IMR-90 (cell line): Measurements from ENCODE around the gene COX10. TPM values are rescaled to one million over a fixed set of nuclear protein-coding genes. Genes with fewer than 3 reads are reported as not detected.

Source experiments
- ATAC-seq: fragments of 200-7000 bp; cut with Tn5 transposase; 2 replicates; pipeline ENCODE4 v1.9.1; 2020; ENCODE audit warnings: low read depth, mild to moderate bottlenecking, moderate library complexity
- BruUV-seq: library from RNA; stranded (reverse); fragments of 400-500 nt; replicated peaks from 2 replicates; lab custom pipeline; 2021; lab: Mats Ljungman, UMichigan
- CTCF ChIA-PET: fragments of 300-600 bp; formaldehyde crosslinking; extraction: SDS; loops from one replicate; lab custom pipeline; 2021; ENCODE audit warnings: antibody characterized with exemption; lab: Yijun Ruan, JAX
- POLR2A ChIA-PET: fragments of 300-600 bp; sonication (Branson Sonifier 250); formaldehyde crosslinking; loops from one replicate; lab custom pipeline; 2022; ENCODE audit warnings: antibody characterized with exemption; ENCODE audit not compliant: unreplicated experiment; lab: Charles Lee
- DNase-seq: peaks from one replicate; pipeline ENCODE4 v3.0.0; 2013
- H2AFZ ChIP-seq: replicated peaks from 2 replicates; pipeline ENCODE3; 2013; ENCODE audit warnings: low read length, mild to moderate bottlenecking; ENCODE audit not compliant: poor library complexity
- H2AK5ac ChIP-seq: 2 replicates; pipeline ENCODE4 v1.6.1; 2013; ENCODE audit warnings: low read depth, low read length, inconsistent platforms
- H2AK9ac ChIP-seq: replicated peaks from 2 replicates; pipeline ENCODE3; 2013; ENCODE audit warnings: mild to moderate bottlenecking, low read depth, low read length, moderate library complexity; ENCODE audit not compliant: poor library complexity
- H2BK120ac ChIP-seq: 2 replicates; pipeline ENCODE4 v1.6.1; 2013; ENCODE audit warnings: low read depth, low read length, inconsistent platforms
- H2BK15ac ChIP-seq: 3 replicates; pipeline ENCODE4 v1.6.1; 2013; ENCODE audit warnings: low read depth, low read length, inconsistent platforms
- H2BK20ac ChIP-seq: 2 replicates; pipeline ENCODE4 v1.6.1; 2013; ENCODE audit warnings: low read depth, mild to moderate bottlenecking, inconsistent platforms, low read length, moderate library complexity
- H2BK5ac ChIP-seq: 2 replicates; pipeline ENCODE4 v1.6.1; 2013; ENCODE audit warnings: mild to moderate bottlenecking, low read depth, low read length, inconsistent platforms; ENCODE audit not compliant: poor library complexity, severe bottlenecking
- H3K14ac ChIP-seq: replicated peaks from 2 replicates; pipeline ENCODE4 v1.6.1; 2013; ENCODE audit warnings: low read depth, low read length, inconsistent platforms
- H3K18ac ChIP-seq: 2 replicates; pipeline ENCODE4 v1.6.1; 2013; ENCODE audit warnings: low read depth, low read length, control low read depth
- H3K23ac ChIP-seq: 2 replicates; pipeline ENCODE4 v1.6.1; 2013; ENCODE audit warnings: low read depth, low read length, inconsistent platforms
- H3K27ac ChIP-seq: 2 replicates; pipeline ENCODE4 v1.5.1; 2013; ENCODE audit warnings: mild to moderate bottlenecking, control low read depth, low read length; ENCODE audit not compliant: insufficient read depth
- H3K27me3 ChIP-seq: 2 replicates; pipeline ENCODE4 v1.6.1; 2013; ENCODE audit warnings: low read length; ENCODE audit not compliant: control insufficient read depth, insufficient read depth
- H3K36me3 ChIP-seq: 2 replicates; pipeline ENCODE4 v1.6.1; 2013; ENCODE audit warnings: low read length, mixed read lengths; ENCODE audit not compliant: control insufficient read depth, insufficient read depth
- H3K4ac ChIP-seq: 2 replicates; pipeline ENCODE4 v1.6.1; 2013; ENCODE audit warnings: low read depth, low read length, inconsistent platforms
- H3K4me1 ChIP-seq: 2 replicates; pipeline ENCODE4 v1.6.1; 2013; ENCODE audit warnings: low read length, mixed read lengths; ENCODE audit not compliant: control insufficient read depth, insufficient read depth
- H3K4me2 ChIP-seq: 2 replicates; pipeline ENCODE4 v1.6.1; 2013; ENCODE audit warnings: low read depth, mild to moderate bottlenecking, control low read depth, low read length, moderate library complexity
- H3K4me3 ChIP-seq: 2 replicates; pipeline ENCODE4 v1.5.1; 2013; ENCODE audit warnings: low read depth, mild to moderate bottlenecking, control low read depth, low read length, moderate library complexity; ENCODE audit not compliant: insufficient read depth
- H3K56ac ChIP-seq: 2 replicates; pipeline ENCODE4 v1.6.1; 2013; ENCODE audit warnings: low read length, inconsistent platforms; ENCODE audit not compliant: insufficient read depth; ENCODE audit errors: extremely low read depth
- H3K79me1 ChIP-seq, 2 experiments: 2 replicates each; pipeline ENCODE4 v1.6.1; 2013; ENCODE audit warnings: low read length in 2 of 2, inconsistent platforms in 1 of 2, low read depth in 1 of 2
- H3K9ac ChIP-seq: 2 replicates; pipeline ENCODE4 v1.6.1; 2013; ENCODE audit warnings: low read depth, low read length, control low read depth
- H3K9me1 ChIP-seq: 2 replicates; pipeline ENCODE4 v1.6.1; 2013; ENCODE audit warnings: low read length, inconsistent platforms; ENCODE audit not compliant: insufficient read depth
- H3K9me3 ChIP-seq: 2 replicates; pipeline ENCODE4 v1.6.1; 2013; ENCODE audit warnings: low read length; ENCODE audit not compliant: control insufficient read depth, insufficient read depth
- H4K20me1 ChIP-seq: 2 replicates; pipeline ENCODE4 v1.6.1; 2013; ENCODE audit warnings: low read length, inconsistent platforms; ENCODE audit not compliant: insufficient read depth
- H4K5ac ChIP-seq: 2 replicates; pipeline ENCODE4 v1.6.1; 2013; ENCODE audit warnings: mild to moderate bottlenecking, low read depth, low read length, control low read depth
- H4K8ac ChIP-seq, 2 experiments: 2 replicates each; pipeline ENCODE4 v1.6.1; 2013; ENCODE audit warnings: low read depth in 2 of 2, low read length in 2 of 2, control low read depth in 1 of 2, inconsistent platforms in 1 of 2
- H4K91ac ChIP-seq: 2 replicates; pipeline ENCODE4 v1.6.1; 2013; ENCODE audit warnings: low read depth, low read length, inconsistent platforms; ENCODE audit not compliant: insufficient read depth
- BHLHE40 ChIP-seq: fragments of 150-350 bp; IDR thresholded peaks from 2 replicates; pipeline ENCODE4 v1.6.1; 2016; ENCODE audit warnings: mild to moderate bottlenecking, low read depth, low read length
- CEBPB ChIP-seq: IDR thresholded peaks from 2 replicates; pipeline ENCODE4 v1.6.1; 2012; ENCODE audit warnings: low read depth, low read length, improper control_type of control experiment
- CHD1 ChIP-seq: IDR thresholded peaks from 2 replicates; pipeline ENCODE4 v1.6.1; 2012; ENCODE audit warnings: low read depth, low read length, improper control_type of control experiment
- CTCF ChIP-seq: conservative IDR thresholded peaks from 2 replicates; pipeline ENCODE4 v1.5.1; 2012; ENCODE audit warnings: mild to moderate bottlenecking, low read depth, low read length, improper control_type of control experiment
- ELK1 ChIP-seq: fragments of 150-350 bp; IDR thresholded peaks from 2 replicates; pipeline ENCODE4 v1.6.1; 2016; ENCODE audit warnings: low read depth, mild to moderate bottlenecking, low read length, moderate library complexity, borderline replicate concordance
- FOS ChIP-seq: fragments of 150-350 bp; IDR thresholded peaks from 2 replicates; pipeline ENCODE4 v1.6.1; 2016; ENCODE audit warnings: low read depth, low read length
- MAFK ChIP-seq: IDR thresholded peaks from 2 replicates; pipeline ENCODE4 v1.6.1; 2012; ENCODE audit warnings: low read depth, low read length, improper control_type of control experiment
- MAZ ChIP-seq: IDR thresholded peaks from 2 replicates; pipeline ENCODE4 v1.6.1; 2012; ENCODE audit warnings: low read depth, mild to moderate bottlenecking, low read length, improper control_type of control experiment, moderate library complexity, borderline replicate concordance
- MXI1 ChIP-seq: IDR thresholded peaks from 2 replicates; pipeline ENCODE4 v1.6.1; 2012; ENCODE audit warnings: low read depth, mild to moderate bottlenecking, low read length, moderate library complexity, borderline replicate concordance
- NFE2L2 ChIP-seq: fragments of 150-350 bp; IDR thresholded peaks from 2 replicates; pipeline ENCODE4 v1.6.1; 2016; ENCODE audit warnings: low read depth, mild to moderate bottlenecking, low read length
- POLR2A ChIP-seq: IDR thresholded peaks from 2 replicates; pipeline ENCODE4 v1.6.1; 2012; ENCODE audit warnings: mild to moderate bottlenecking, low read depth, low read length
- RAD21 ChIP-seq: IDR thresholded peaks from 2 replicates; pipeline ENCODE4 v1.6.1; 2012; ENCODE audit warnings: low read length, improper control_type of control experiment
- RCOR1 ChIP-seq: IDR thresholded peaks from 2 replicates; pipeline ENCODE4 v1.6.1; 2012; ENCODE audit warnings: mild to moderate bottlenecking, low read length, improper control_type of control experiment; ENCODE audit not compliant: insufficient replicate concordance
- RFX5 ChIP-seq: IDR thresholded peaks from 2 replicates; pipeline ENCODE4 v1.8.0; 2012; ENCODE audit warnings: low read depth, mild to moderate bottlenecking, low read length, moderate library complexity
- SMC3 ChIP-seq: fragments of 150-350 bp; IDR thresholded peaks from 2 replicates; pipeline ENCODE4 v1.6.1; 2016; ENCODE audit warnings: low read depth, mild to moderate bottlenecking, antibody characterized with exemption, low read length, moderate library complexity
- USF2 ChIP-seq: fragments of 150-350 bp; IDR thresholded peaks from 2 replicates; pipeline ENCODE4 v1.6.1; 2017; ENCODE audit warnings: mild to moderate bottlenecking, antibody characterized with exemption, low read length, low read depth
- WGBS, 2 experiments: methylation state at CpG; one replicate each; pipeline versions ENCODE4 v1.1.5 to v1.1.7; 2013; ENCODE audit warnings: missing lambda C conversion rate in 2 of 2; ENCODE audit not compliant: insufficient read length in 1 of 2; ENCODE audit errors: extremely low coverage in 2 of 2; 5-methylcytosine and 5-hydroxymethylcytosine counted together
- dilution Hi-C: fragments of 300-500 bp; cut with HindIII; formaldehyde crosslinking; loops from one replicate; pipeline ENCODE4 v1.14.3; 2018; ENCODE audit warnings: low sequenced_read_pairs; ENCODE audit not compliant: unreplicated experiment
- in situ Hi-C: fragments of 300-500 bp; cut with MboI; formaldehyde crosslinking; loops from 3 replicates; pipeline ENCODE4 v1.14.3; 2019; ENCODE audit warnings: low sequenced_read_pairs, inconsistent platforms, mixed read lengths
- intact Hi-C: fragments of 100-400 bp; cut with micrococcal nuclease; formaldehyde crosslinking; loops from 2 replicates; pipeline ENCODE4 v1.10.0; 2022
- polyA plus RNA-seq, 3 experiments: library from polyadenylated mRNA; depleted of rRNA; stranded (reverse); fragments of >200 nt; gene quantifications; 2 replicates each; pipeline ENCODE4 v1.2.3, GENCODE V29; 2012; ENCODE audit warnings: low replicate concordance in 1 of 3
- total RNA-seq: library from RNA; depleted of rRNA; stranded (reverse); fragments of >200 nt; gene quantifications from 2 replicates; pipeline ENCODE4 v1.2.3, GENCODE V29; 2012

COX10 gene
- total and polyA plus RNA-seq, 2 of the 4 experiments (the other 2 are of a cell fraction), result 15.4 to 16.1 TPM

DNA sequence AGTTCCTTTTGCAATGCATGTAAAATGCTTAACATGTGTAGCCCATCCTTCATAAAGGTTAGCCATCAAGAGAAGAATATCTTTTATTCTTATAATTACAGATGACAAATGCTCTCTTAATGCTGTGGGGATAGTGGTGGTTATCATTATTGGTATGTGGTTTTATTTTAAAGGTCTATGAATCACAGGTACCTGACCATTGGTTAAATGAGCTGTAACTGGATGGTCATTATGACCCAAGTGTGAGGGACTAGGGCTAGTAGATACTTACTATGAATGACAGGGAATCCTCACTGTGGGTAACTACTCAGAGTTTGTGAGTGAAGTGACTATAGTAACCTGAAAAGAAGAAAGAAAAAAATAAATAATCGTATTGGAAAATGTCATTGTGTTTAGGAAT is 88.5 kb downstream of the COX10 start:
- Histone ChIP-seq H3K23ac (no peak overlapping the region), H3K27me3 (no peaks in the 10 kb centered on the region), H2BK5ac (no peak overlapping the region), H3K18ac (no peak overlapping the region), H3K14ac (no peak overlapping the region), H3K4me2 (no peak overlapping the region), H2BK120ac (no peak overlapping the region), H2AFZ (no peak overlapping the region), H3K36me3 (no peaks in the 10 kb centered on the region), H3K79me1 (peaks cover 2 to 11% of the 10 kb centered on the region in 2 experiments; a peak in 2 of 4 replicates), H4K20me1 (no peaks in the 10 kb centered on the region), H2AK9ac (no peak overlapping the region), H3K4ac (no peak overlapping the region), H3K4me1 (peaks cover 5% of the 10 kb centered on the region), H3K9me3 (no peaks in the 10 kb centered on the region), H4K5ac (no peak overlapping the region), H4K8ac (no peak overlapping the region), H2AK5ac (no peak overlapping the region), H3K27ac (no peak overlapping the region), H3K9ac (no peak overlapping the region), H2BK20ac (no peak overlapping the region), H4K91ac (no peak overlapping the region), H2BK15ac (no peak overlapping the region), H3K4me3 (no peak overlapping the region), H3K9me1 (no peaks in the 10 kb centered on the region; the same call in 1 of the 2 replicates), H3K56ac (no peak overlapping the region)
- ChIA-PET CTCF (no interaction called here), POLR2A (no interaction called here)
- TF ChIP-seq CTCF, result no peak
- no peak for TF ChIP-seq FOS
- TF ChIP-seq RCOR1, result no peak
- no peak for TF ChIP-seq MAFK
- no peak for TF ChIP-seq CEBPB
- TF ChIP-seq RFX5, result no peak
- TF ChIP-seq BHLHE40, result no peak
- TF ChIP-seq ELK1, result no peak
- TF ChIP-seq SMC3, result no peak
- no peak for TF ChIP-seq NFE2L2
- no peak for TF ChIP-seq POLR2A
- no peak for TF ChIP-seq USF2
- TF ChIP-seq MAZ, result no peak
- TF ChIP-seq RAD21, result no peak
- TF ChIP-seq CHD1, result no peak
- TF ChIP-seq MXI1, result no peak
- in situ Hi-C loops (no loop called here), intact Hi-C loops (no loop called here), dilution Hi-C loops (no loop called here)
- DNase-seq, result no peak
- BruUV-seq, result no TSS peak
- 100% methylated on average over 1 of the region's 1 CpG; no CpG with 5 or more reads in 1 of the 2 experiments for WGBS, 2 experiments
- ATAC-seq, result no peak
